Hematopoietic multipotent progenitor cell (in vitro differentiated cells): ENCODE measurements around the gene IPO9. TPM values are rescaled to one million over a fixed set of nuclear protein-coding genes. Genes with fewer than 3 reads are reported as not detected.

Experiments
- DNase-seq, 3 donors: peaks; one replicate each; pipeline ENCODE4 v3.0.0-alpha.2; 2011 to 2015; ENCODE audit warnings: low read depth in 2 of 3, low spot score in 2 of 3
- total RNA-seq: library from RNA; depleted of rRNA; stranded (reverse); fragments of >200 nt; gene quantifications from one replicate; pipeline ENCODE4 v1.2.3, GENCODE V29; 2012

The IPO9 gene
- total RNA-seq, result 15.3 TPM

DNA sequence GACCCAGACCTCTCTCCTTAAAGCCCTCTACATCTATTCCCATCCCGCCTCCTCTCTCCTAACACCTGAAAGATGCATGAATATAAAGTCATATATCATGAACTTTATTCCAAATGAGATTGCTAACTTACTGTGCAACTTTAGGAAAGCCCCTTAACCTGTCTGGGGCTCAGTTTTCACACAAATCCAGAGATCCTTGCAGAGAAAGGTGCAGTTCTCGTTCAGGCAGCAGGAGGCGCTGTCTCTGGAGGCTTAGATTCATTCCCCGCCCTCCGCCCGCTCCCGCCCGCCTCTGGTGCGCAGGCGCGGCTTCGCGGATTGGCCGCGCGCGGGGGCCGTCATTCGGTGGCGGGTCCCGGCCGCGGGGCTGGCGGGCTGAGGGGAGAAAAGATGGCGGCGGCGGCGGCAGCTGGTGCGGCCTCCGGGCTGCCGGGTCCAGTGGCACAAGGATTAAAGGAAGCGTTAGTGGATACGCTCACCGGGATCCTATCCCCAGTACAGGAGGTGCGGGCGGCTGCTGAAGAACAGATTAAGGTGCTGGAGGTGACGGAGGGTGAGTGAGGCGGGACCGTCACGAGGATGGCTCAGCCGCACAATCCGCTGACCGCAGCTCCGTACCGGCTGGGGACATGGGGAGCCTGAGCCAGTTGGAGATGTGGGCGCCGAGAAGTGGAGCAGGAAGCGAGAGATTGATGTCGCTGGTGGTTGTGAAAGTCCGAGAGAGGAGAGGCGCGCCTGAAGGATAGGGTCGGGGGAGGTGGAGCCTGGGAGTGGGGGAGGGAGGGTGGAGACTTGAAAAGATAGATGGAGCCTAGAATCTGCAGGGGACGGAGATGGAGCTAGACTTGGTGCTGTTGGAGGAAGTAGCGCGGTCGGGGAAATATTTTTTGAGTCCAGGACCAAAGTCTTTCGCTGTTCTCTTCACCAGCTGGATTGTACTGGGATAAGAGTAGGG lies at the start of gene IPO9:
Gene IPO9, plus strand, starts transcription at position 338 of the 955 bp plus-strand sequence. Its CDS starts 53 bp downstream, at position 391.
- DNase-seq, result peak; percentile 88 to 96 (median 93)

DNA sequence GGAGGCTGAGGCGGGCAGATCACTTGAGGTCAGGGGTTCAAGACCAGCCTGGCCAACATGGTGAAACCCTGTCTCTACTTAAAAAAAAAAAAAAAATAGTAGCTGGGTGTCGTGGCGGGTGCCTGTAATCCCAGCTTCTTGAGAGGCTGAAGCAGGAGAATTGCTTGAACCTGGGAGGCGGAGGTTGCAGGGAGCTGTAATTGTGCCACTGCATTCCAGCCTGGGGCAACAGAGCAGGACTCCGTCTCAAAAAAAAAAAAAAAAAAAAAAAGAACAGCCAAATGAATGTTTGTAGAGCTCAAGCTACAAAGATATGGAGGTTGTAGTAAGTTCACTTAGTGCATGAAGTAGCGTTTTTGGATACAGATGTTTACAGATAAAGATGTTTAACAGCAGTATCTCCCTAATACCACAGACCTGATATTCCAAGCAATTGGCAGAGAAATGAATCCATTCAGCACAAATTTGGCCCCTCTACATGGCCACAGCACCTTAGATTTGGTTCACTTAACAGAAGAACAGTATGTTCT lies 49.5 kb upstream of the IPO9 start:
- DNase-seq, result no peak

DNA sequence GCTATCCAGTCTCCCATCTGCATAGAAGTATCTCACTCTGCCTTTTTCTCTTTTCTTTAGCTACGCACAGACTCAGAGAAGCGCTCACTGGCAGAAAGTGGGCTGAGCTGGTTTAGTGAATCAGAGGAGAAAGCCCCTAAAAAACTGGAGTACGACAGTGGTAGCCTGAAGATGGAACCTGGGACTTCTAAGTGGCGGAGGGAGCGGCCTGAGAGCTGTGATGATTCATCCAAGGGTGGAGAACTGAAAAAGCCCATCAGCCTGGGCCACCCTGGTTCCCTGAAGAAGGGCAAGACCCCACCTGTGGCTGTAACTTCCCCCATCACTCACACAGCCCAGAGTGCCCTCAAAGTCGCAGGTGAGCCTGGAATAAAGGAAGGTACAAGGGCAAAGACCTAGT lies 48.0 kb upstream of the IPO9 start:
- no peak for DNase-seq

DNA sequence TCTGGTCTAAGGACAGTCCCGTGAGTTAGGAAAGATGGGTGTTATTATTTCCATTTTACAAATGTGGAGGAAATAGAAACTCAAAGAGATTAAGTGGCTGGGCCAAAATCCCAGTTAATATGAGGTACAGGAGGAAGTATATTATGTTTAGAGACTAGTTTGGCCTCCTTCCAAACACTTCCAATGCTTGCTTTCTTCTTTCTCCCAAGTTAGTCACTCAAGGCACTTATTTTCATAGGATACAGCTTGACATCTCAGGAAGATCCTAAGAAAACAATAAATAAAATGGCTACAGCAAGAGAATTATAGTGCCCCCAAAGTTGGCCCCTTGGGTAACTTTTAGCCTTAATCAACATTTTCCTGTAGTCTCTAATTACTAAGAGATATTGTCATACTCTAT lies 47.5 kb upstream of the IPO9 start:
- DNase-seq, result no peak

DNA sequence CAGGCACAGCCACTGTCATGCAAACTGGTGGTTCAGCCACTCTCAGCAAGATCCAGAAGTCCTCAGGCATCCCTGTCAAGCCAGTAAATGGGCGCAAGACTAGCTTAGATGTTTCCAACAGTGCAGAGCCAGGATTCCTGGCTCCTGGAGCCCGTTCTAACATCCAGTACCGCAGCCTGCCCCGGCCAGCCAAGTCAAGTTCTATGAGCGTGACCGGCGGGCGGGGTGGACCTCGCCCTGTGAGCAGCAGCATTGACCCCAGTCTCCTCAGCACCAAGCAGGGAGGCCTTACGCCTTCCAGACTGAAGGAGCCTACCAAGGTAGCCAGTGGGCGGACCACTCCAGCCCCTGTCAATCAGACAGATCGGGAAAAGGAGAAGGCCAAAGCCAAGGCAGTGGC lies 46.6 kb upstream of the IPO9 start:
- no peak for DNase-seq

DNA sequence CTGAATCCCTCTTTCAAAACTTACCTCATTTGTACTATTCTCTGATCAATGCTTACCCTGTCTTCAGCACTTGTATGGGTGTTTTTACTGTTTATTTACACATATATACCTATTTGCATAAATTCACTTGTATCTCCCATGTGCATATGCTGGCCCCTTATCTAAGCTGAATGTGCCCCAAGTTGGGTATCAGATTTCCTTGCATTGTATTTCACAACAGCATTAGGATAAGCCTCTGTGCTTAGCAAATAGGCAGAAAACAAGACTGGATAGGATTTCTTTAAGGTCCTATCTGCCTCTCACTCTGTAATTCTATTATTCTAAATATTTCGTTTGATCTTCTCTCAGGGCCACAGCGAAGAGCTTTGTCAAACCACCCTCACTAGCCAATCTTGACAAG lies 45.9 kb upstream of the IPO9 start:
- no peak for DNase-seq

DNA sequence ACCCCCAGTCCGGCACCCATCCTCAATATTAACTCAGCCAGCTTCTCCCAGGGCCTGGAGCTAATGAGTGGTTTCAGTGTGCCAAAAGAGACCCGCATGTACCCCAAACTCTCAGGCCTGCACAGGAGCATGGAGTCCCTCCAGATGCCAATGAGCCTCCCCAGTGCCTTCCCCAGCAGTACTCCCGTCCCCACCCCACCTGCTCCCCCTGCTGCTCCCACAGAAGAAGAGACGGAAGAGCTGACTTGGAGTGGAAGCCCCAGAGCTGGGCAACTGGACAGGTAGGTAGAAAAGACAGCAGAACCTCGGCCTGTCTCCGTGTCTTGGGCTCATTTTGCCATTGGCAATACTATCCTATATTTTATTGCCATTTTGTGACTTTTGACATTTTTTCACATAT lies 45.4 kb upstream of the IPO9 start:
- no peak for DNase-seq

DNA sequence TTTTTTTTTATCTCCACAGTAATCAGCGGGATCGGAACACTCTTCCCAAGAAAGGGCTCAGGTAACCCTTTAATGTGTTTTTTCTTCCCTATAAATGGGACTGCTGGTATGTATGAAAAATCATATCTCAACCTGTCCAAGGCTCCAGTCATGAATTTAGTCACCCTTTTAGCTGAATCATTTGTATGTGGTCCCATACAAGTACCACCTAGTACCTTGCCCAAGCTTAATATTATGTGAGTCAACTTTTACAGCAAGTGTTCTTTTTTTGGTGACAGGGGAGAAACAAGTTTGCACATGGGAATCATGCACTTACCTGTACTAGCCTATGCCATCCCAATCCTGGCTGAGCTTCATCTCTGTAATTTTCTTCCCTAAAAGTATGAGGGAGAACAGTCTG lies 43.7 kb upstream of the IPO9 start:
- DNase-seq, result no peak

DNA sequence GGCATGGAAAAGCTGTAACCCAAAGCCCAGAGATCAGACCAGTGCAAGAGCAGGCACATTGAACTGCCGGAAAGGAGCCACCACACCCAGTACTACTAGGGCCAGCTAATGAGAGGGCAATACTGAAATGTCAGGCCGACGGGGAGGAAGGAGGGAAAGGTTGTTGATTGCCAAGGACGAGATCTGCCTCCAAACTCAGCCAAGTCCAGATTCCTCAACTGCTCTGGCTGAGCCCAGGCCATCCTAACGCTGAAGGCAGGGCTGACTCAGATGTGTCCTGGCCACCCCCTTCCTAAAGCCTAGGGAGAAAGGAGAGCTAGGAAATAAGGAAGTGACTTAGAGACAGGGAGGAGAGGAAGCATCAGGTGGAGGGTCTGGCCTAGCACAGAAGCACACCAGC lies 42.1 kb upstream of the IPO9 start:
- DNase-seq, result no peak

DNA sequence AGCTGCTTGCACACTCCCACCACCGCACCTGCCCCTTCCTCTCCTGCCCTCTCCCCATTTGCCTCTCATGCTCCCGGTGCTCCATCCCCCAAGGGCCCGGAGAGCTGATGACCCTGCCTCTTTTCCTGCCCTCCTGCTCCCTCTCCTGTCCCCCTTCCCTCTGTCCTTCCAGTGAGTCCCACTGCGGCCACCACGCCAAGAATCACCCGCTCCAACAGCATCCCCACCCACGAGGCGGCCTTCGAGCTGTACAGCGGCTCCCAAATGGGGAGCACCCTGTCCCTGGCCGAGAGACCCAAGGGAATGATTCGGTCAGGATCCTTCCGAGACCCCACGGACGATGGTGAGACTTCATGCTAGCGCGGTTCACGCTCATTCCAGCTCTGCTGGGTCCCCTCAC lies 40.7 kb upstream of the IPO9 start:
- no peak for DNase-seq

DNA sequence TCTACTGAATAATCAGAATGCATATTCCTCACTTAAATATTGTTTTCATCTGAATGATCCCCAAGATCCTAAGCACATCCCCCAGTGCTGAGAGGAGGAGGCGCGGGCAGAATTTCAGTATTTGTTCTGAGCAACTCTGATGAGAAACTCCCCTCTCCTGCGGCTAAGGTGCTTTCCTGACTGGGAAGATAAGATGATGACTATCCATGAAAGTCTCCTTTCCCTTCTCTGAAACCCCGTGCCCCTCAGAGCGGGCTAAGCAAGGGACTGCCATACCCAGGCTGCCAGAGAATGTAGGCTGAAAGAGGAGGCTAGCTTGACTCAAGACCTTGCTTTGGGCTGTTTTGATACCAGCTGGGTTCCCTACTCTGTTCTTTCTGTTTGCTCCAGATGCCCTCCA lies 39.7 kb upstream of the IPO9 start:
- DNase-seq, result no peak

DNA sequence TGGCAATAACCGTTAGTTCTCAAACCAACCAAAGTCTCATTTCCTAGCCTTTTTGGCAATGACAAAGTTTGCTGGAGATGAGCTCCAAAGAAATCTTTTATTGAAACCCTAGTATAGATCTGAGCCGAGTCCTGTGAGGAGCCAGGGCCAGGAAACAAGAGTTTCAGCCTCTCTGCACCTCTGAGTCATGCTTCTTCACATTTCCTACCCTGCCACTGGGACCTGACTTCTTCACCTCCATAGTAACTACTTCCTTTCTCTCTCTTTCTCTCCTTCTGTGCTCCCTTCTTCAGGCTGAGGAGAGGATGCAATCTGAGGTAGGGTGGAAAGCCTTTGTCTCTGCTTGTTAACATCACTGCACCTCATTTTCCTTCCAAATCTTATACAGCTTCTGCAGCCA lies 38.7 kb upstream of the IPO9 start:
- DNase-seq, result no peak

DNA sequence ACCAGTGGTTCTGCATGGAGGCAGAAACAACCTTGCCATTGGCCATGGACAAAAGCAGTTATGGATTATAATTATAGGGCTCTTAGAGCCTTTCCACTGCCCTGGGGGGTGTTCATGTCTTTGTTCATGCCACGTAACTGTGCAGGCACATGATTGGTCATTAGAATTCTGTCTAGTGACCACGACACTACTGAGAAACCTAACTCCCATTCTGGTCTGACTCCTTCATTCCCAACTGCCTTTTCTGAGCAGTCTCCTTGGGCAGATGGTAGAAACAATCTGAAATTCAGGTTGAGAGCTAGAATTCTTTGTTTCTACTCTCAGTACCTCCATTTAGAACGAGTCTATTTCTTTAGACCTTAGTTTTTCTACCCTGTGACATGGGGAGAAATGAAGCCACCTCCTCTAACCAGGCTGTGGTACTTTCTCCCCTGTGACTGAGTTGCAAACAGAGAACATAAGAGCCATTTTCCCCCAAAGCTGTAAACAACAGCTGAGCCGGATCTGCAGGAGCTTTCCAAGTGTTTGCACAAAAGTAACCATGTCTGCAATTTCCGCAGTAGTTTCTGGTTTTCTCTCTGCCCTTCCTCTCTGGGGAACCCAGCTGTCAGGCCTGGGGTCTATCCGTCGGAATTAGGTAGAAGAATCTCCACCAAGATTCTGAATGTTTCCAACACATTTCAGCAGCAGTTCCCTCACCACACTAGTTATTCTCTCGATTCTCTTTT lies 37.7 kb upstream of the IPO9 start:
- DNase-seq, result peak in 1 of 3 donors; percentile 30

DNA sequence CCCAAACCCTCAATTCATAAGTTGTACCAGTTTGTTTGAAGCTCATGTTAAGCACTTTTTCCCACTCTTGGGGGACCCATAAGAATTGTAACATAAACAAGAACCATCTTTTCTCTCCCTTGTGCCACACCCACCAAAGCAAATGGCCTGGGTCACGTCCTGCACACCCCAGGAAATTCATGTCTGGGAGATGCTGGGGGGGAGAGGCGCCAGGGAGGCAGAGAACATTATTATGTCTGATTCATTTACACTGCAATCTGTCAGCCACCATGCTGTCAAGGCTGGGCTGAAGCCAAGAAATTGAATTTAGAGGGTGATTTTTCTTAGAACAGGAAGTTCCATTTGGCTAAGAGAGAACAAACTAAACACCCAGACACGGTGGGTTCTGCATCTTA lies 37.2 kb upstream of the IPO9 start:
- DNase-seq, result peak in 2 of 3 donors; percentile 48 to 76

DNA sequence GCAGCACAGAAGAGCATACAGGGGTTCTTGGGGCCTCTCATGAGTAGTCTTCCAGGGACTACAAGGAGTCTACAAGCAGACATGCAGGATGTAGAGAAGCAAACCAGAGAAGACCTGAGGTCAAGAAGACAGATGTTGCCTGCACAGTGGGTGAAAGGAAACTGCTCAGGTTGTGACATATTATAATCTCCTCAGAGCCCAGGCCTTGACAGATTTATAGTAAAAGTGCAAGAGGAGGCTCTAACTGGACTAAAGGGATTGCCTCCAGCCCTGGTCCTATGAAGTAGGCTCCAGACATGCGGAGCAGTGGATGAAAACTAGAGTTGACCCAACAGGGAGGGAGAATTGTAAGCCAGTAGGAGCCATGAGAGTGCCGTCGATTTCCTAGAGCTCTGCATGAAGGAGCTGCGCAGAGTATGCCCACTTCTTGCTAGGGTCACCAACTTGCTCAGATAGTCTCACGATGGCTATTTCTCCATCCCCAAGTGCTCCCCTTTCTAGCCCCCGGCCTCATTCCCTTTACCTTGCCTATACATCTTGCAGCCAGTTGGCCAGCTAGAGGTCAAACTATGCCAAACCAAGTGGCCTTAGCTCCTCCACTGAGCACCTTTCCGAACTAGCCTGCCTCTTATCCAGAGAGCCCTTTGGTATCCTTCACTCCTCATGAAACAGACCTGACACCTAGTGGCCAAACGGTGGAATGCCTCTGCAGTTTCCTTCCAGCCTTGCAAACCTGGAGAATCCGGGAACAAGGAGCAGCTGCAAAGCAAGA lies 36.2 kb upstream of the IPO9 start:
- peak; percentile 6 to 74 (median 50) for DNase-seq

DNA sequence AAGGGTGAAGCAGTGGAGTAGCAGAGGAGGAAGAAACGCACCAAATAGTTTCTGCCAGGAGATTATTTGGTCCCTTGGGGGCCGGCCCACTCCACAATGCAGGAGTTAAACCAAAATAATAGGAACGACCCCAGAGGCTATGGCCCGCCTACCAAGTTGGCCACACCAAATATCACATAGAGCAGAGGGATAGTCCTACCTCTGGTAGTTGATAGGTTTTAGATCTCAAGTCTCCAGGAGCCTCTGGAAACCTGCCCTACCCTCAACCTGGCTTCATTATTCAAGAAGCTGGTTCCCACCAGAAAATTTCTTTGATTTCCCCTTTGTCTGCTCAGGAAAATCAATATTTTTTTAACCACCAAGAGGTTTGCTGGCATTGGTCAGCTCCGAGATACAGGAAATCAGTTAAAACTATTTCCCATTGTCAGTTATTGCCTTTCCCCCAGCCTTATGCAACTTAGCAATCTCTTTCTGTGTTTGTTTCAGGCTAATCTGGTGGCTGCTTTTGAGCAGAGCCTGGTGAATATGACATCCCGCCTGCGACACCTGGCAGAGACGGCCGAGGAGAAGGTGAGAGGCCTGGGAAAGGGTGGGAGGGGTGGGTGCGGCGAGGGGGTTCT lies 35.5 kb upstream of the IPO9 start:
- DNase-seq, result no peak

DNA sequence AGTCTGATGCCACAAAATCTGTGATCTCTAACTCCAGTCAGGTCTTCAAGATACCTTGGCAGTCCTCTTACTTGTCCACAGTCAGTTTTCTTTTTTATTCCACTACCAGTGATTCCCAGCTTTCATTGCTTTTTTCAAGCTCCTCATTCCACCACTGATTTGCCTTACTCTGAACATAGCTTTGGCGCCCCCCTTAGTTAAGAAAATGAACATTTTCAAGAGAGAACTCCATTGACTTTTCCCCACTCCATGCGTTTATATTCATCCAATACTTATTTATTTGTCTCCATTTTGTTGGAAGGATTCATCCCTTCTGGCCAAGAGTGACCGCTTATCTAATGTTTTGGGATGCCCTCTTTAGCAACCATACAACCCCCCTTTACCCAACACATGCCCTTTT lies 33.9 kb upstream of the IPO9 start:
- DNase-seq, result peak in 1 of 3 donors; percentile 28

DNA sequence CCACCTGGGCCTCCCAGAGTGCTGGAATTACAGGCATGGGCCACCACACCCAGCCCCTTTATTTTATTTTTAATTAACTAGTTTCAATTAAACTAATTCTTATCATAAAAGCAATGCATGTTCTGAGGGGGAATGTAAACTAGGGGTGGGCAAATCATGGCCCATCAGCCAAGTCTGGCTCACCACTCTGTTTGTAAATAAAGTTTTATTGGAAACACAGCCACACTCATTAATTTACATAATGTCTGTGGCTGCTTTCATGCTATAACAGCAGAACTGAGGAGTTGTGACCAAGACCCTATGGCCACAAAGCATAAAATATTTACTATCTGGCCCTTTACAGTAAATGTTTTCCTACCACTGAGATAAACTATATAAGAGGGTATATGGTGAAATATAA lies 28.7 kb upstream of the IPO9 start:
- no peak for DNase-seq

DNA sequence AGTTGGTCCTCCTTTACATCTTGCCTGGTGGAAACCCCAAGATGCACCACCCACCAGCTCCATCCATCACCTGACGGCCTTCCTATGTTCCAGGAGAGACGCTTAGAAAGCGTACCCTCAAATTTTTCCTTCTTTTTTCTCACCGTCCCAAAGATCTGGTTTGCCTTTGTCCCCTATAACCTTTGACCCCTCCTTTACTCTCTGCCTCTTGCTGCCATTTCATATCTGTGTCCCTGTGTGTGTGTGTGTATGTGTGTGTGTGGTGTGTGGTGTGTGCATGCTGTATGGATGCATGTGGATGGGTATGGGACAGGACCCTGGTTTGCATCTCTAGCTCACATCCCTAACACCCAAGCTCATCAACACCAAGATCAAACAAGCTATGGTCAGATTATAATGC lies 22.2 kb upstream of the IPO9 start:
- no peak for DNase-seq

DNA sequence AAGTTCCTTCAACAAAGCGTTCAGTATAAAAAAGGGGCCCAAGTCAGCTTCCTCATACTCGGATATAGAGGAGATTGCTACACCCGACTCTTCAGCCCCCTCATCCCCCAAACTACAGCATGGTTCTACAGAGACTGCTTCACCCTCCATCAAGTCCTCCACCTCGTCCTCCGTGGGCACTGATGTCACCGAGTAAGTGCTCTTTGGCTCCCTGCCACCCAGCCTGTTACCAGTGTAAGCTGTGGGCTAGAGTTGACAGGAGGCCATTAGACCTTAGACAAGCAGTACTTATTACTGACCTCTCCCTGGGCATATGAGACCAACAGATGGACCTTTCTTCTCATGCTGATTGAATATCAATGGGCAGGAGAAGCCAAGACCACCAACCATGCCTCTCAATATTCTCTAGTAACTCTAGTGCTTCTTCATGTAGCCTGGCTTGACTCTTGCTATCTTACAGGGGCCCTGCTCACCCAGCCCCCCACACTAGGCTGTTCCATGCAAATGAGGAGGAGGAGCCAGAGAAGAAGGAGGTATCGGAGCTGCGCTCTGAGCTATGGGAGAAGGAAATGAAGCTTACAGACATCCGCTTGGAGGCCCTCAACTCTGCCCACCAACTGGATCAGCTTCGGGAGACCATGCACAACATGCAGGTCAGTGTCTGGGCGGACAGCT lies 20.9 kb upstream of the IPO9 start:
- DNase-seq, result no peak
